ENCODE measurements around the gene DDX39B. TPM values are rescaled to one million over a fixed set of nuclear protein-coding genes. Genes with fewer than 3 reads are reported as not detected.

Gene DDX39B
- total and polyA plus RNA-seq, 2 experiments from 2014 or later: 210 to 287 TPM

DNA sequence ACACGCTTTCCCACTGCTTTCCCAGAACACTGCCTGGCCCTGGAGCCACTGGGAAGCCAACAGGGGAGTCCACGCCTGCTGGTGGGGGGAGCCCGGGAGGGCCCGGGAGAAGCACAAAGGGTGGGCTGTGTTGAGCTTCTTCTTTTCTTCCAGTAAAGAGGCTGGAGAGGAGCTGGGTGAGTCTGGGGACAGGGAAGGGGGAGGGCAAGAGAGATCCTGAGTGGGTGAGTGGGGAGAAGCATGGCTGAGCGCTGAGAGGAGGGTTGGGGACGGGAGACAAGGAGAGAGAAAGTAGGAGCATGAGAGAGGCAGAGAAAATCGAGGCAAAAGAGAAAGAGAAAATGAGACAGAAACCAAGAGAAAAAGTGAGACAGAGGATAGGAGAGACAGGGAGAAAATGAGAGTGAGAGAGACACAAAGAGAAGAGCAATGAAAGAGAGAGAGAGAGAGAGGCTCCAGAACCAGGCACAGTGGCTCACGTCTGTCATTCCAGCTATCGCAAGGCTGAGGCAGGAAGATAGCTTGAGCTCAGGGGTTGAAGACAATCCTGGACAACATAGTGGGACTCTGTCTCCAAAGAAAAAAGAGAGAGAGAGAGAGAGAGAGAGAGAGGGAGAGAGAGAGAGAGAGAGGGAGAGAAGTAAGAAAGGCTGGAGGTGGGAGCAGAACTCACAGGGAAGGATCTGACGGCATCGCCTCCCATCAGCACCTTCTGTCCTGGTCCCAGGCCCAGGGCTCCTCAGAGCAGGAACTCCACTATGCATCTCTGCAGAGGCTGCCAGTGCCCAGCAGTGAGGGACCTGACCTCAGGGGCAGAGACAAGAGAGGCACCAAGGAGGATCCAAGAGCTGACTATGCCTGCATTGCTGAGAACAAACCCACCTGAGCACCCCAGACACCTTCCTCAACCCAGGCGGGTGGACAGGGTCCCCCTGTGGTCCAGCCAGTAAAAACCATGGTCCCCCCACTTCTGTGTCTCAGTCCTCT lies 46.3 kb upstream of the DDX39B start:
- WGBS (ENCODE audit: low lambda C conversion rate, missing lambda C conversion rate): 80% methylated on average over 12 of the region's 12 CpGs
- Histone ChIP-seq H3K79me2 (no peaks in the 10 kb centered on the region), H3K4me3 (no peak overlapping the region), H3K9me3 (ENCODE audit: low read depth) (no peaks in the 10 kb centered on the region), H4K20me1 (ENCODE audit: insufficient read depth, poor library complexity, severe bottlenecking) (no peaks in the 10 kb centered on the region), H3K27me3 (no peaks in the 10 kb centered on the region), H3K27ac (no peak overlapping the region), H2AFZ (no peak overlapping the region), H3K4me1 (ENCODE audit: insufficient read depth) (no peaks in the 10 kb centered on the region), H3K36me3 (replicated peaks; ENCODE audit: insufficient read depth, low read depth) (no peaks in the 10 kb centered on the region), H3K4me2 (no peak overlapping the region), H3K9me2 (replicated peaks; ENCODE audit: insufficient read depth) (no peaks in the 10 kb centered on the region)
- TF ChIP-seq EZH2phosphoT487 (IDR thresholded peaks at IDR 0.05; ENCODE audit: low read depth, severe bottlenecking, unreplicated experiment) (no peak), EZH2 (IDR thresholded peaks at IDR 0.05; ENCODE audit: borderline replicate concordance) (no peak)
- no peak for DNase-seq (ENCODE audit: low spot score)

- no peaks in the 10 kb centered on the region for H4K20me1 ChIP-seq (ENCODE audit: insufficient read depth, poor library complexity, severe bottlenecking)
- H3K36me3 ChIP-seq (replicated peaks; ENCODE audit: insufficient read depth, low read depth): no peaks in the 10 kb centered on the region
- H3K27ac ChIP-seq: no peak overlapping the region
- TF ChIP-seq EZH2 (IDR thresholded peaks at IDR 0.05; ENCODE audit: borderline replicate concordance) (no peak), CTCF (IDR thresholded peaks at IDR 0.05; ENCODE audit: poor library complexity) (no peak), EZH2phosphoT487 (IDR thresholded peaks at IDR 0.05; ENCODE audit: low read depth, severe bottlenecking, unreplicated experiment) (no peak)
- H3K79me2 ChIP-seq: no peaks in the 10 kb centered on the region
- H3K9me2 ChIP-seq (replicated peaks; ENCODE audit: insufficient read depth): no peaks in the 10 kb centered on the region
- no peak for DNase-seq (ENCODE audit: low spot score)
- no peaks in the 10 kb centered on the region for H3K4me1 ChIP-seq (ENCODE audit: insufficient read depth)
- no peak overlapping the region for H3K4me3 ChIP-seq
- 83% methylated on average over 7 of the region's 9 CpGs for WGBS (ENCODE audit: low lambda C conversion rate, missing lambda C conversion rate)
- H3K4me2 ChIP-seq: no peak overlapping the region
- no peak overlapping the region for H2AFZ ChIP-seq
- H3K27me3 ChIP-seq: no peaks in the 10 kb centered on the region
- H3K9me3 ChIP-seq (ENCODE audit: low read depth): no peaks in the 10 kb centered on the region
Observed at GRCh38 chr6:31586599-31587281, 44.9 kb upstream of the DDX39B start.

DNA sequence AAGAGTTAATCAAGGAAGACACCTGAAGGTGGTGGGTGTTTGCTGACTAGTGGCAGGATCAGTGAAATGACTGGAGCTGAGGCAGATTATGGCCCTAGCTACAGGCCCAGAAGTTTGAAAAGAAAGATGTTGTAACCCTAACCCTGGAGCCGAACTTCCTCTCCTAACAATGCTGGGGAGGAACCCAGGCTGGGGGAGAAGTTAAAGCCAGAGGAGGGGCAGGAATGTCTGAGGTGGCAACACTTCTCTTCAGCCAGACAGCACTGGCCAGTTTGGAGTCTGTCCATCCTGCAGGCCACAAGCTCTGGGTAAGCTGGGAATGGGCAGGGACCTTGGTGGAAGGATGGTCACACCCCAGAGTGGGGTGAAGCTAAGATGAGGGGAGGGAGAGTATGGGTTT lies 44.2 kb upstream of the DDX39B start, which contains the start of gene LST1:
Gene LST1 (plus strand): TSS at position 270 of the 400 bp plus-strand sequence. CDS start 1,023 bp downstream, outside the sequence.
- Histone ChIP-seq H3K4me3 (no peak within 1 kb of the TSS), H3K36me3 (replicated peaks; ENCODE audit: insufficient read depth, low read depth) (no peaks in the 10 kb centered on the region), H3K4me1 (ENCODE audit: insufficient read depth) (no peaks in the 10 kb centered on the region), H3K27ac (no peak within 1 kb of the TSS), H3K9me2 (replicated peaks; ENCODE audit: insufficient read depth) (no peaks in the 10 kb centered on the region), H2AFZ (no peak within 1 kb of the TSS), H3K27me3 (no peaks in the 10 kb centered on the region), H3K4me2 (no peak within 1 kb of the TSS), H3K79me2 (no peaks in the 10 kb centered on the region), H4K20me1 (ENCODE audit: insufficient read depth, poor library complexity, severe bottlenecking) (no peaks in the 10 kb centered on the region), H3K9me3 (ENCODE audit: low read depth) (no peaks in the 10 kb centered on the region)
- no peak for DNase-seq (ENCODE audit: low spot score)
- no peak for TF ChIP-seq EZH2phosphoT487 (IDR thresholded peaks at IDR 0.05; ENCODE audit: low read depth, severe bottlenecking, unreplicated experiment)
- TF ChIP-seq CTCF (IDR thresholded peaks at IDR 0.05; ENCODE audit: poor library complexity): no peak
- no peak for TF ChIP-seq EZH2 (IDR thresholded peaks at IDR 0.05; ENCODE audit: borderline replicate concordance)
- 100% methylated on average over 1 of the region's 1 CpG for WGBS (ENCODE audit: low lambda C conversion rate, missing lambda C conversion rate)

All from hepatocyte (in vitro differentiated cells).